Stimulated activated naive CD4-positive, alpha-beta T cell treated with Interleukin-2 at 50 U/mL for 16 hours (primary cell): ENCODE measurements around the gene PRRX2.
"Not testable (repeated sequence)": the region's sequence is repeated elsewhere in the genome, so short reads cannot be mapped to it uniquely, and the experiment has no call there.

Source experiments
- DNase-seq: peaks from one replicate; lab custom pipeline; 2025; lab: John Stamatoyannopoulos, UW

PRRX2 gene

DNA sequence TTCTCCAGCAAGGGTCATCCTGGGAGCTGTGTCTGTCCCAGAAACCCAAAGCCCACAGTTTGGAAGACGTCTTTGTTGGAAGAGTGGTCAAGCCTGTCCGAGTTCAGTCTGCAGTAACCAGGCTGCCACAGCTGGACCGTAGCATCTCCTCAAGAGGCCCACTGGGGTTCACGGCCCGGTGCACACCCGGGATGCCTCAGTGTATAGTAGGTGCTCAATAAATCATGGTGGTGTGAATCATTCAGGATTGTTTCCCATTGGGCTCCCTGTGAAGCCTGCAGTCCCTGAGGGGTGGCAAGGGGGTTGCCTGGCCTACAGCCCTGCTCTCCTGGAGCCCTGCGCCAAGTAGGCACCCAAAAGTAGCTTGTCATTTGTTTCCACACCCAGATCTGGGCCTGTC lies 10.3 kb upstream of the PRRX2 start:
- no peak for DNase-seq

DNA sequence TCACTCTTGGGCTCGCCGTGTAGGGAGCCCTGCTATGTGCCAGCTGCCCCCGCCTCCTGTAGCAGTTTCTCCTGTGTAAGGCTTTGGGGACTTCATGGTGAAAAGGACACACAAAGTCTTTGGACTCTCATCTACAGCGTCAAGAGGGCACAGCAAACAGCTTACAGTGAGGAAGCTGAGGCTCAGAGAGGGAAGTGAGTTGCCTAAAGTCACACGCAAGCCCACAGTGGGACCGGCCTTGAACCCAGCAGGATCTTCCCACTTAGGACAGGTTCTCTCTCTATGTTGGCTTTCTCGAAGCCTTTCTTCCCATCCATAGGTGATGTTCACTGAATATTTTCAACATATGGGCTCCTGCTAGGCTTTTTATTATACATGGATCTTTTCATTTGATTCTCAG lies 9.8 kb upstream of the PRRX2 start:
- no peak for DNase-seq

DNA sequence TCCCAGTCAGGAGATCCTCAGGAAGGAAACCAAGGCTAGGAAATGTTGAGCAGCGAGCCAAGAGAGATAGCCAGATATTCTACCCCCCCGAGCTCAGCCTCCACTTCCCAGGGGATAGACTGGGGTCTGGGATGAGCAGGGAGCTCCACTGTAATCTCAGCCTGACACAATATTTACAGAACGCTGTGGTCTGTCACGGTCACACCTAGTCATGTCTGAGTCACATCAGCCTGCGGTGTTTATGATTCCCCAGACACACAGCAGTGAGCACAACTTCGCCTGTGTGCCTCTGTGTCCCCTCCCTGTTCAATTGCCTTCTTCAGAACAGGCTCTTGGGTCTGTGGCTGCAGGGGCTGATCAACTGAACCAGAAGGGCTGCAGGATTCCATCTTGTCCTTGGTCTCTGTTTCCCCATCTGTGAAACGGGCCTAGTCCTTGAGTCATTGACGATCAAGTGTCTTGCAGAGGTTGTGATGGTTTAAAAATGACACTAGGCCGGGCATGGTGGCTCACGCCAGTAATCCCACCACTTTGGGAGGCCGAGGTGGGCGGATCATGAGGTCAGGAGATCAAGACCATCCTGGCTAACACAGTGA lies 8.6 kb upstream of the PRRX2 start:
- DNase-seq: no peak

DNA sequence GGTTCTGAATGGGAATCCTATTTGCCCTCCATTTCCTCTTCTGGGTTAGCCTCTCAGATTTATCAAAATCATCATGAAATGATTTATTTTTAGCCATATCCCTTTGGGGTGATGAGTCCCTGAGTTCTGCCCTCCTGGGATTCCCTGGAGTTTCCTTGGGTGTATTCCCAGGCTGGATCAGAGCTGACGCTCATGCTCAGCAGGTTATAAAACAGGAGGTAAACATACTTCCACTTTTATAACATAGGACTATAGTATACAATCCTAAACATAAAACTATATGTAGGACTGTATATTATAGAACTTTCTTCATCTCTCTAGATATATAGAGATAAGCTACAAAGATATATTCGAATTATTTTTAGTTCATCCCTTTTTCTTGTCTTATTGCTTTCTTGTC lies 4.4 kb upstream of the PRRX2 start:
- no peak for DNase-seq

DNA sequence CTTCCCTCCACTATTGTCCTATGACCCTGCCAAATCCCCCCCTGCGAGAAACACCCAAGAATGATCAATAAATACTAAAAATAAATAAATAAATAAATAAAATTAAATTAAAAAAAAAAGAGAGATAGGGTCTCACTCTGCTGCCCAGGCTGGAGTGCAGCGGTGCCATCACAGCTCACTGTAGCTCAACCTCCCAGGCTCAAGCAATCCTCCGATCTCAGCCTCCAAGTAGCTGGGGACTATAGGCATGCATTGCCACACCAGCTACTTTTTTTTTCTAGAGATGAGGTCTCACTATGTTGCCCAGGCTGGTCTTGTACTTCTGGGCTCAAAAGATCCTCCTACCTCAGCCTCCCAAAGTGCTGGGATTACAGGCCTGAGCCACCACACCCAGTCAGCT lies 3.2 kb upstream of the PRRX2 start:
- not testable (repeated sequence) for DNase-seq

DNA sequence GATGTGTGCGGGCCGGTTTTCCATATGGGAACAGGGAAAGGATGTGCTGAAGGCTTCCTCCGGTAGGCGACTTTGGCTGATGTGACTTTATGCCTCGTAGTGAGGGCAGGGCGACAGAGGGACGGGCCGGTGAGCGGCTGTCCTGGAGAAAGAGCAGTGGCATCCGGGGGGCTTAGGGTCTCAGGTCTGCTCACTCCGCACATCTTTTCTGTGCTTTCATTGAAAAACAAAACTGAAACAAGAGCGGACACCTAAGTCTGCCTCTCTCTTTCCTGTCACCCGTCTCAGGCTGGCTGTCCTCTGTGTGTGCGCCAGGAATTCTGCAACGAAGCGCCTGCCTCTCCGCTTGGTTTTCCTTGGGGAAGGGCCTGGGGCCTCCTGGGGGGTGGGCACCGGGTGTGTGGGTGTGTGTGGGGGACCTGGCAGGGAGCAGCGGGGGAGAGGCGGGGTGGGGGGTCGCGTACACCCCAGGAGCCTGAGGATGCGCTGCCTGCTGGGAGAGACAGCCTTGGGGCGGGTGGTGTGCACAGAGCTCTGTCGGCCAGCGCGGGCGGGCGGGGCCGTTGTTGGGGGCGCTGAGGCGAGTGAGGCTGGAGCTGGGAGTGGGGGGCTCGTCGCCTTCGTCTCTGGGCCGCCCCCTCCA lies 580 bp upstream of the PRRX2 start:
- no peak for DNase-seq

DNA sequence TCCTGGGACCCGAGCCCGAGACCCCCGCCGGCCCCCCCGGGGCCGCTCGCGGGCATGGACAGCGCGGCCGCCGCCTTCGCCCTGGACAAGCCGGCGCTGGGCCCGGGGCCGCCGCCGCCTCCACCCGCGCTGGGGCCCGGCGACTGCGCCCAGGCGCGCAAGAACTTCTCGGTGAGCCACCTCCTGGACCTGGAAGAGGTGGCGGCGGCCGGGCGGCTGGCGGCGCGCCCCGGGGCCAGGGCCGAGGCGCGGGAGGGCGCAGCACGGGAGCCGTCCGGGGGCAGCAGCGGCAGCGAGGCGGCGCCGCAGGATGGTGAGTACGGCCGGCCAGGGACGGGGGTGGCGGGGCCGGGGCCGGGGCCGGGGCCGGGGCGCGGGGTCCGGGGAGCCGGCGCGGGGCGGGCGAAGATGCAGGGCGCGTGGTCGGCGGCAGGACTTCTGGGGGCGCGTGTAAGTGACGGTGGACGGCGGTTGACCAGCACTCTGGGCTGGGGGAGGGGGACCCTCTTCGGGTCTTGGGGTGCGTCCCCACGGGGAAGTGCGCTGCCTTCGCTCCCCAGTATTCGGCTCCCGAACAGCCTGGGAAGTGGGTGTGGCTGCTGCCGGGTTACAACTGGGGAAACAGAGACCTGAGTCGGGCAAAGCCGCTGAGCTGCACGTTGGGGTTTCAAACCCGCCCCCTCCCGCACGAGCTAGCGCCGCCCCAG lies 520 bp downstream of the PRRX2 start:
- no peak for DNase-seq

DNA sequence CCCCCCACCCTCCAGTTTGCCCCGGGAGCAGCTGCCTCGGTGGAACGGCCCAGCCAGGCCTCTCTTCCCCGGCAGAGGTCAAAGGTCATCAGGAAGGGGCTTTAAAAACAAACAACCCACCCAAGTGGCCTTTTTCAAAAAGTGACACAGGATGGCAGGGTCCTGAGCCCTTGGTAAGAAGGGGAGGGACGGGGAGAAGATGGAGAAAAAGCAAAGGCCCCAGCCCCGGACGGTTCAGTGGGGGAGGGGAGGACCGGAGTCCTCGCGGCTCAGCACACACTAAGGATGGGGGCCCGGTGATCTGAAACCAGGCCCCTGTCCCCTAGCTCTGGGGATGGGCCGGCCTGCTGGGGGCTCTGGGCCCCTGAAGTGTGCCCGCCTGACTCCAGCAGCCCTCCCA lies 1.1 kb downstream of the PRRX2 start:
- no peak for DNase-seq

DNA sequence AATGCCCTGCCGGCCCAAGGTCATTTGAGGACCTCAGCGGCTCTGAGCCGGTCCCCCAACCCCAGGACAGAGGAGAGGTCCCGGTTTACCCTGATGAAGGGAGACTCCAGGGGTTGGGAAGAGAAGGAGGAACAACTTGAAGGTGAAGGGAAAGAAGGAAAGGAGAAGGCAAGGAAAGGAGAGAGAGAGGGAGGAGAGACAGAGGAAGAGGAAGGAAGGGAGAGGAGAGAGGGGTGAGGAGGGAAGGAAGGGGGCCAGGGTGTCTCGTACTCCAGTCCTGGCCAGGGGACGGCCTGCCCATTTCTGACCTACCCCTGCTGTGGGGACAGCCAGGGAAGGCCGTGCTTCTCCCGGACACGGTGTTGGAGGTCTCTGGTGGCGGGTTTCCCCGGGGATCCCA lies 1.9 kb downstream of the PRRX2 start:
- DNase-seq: no peak

DNA sequence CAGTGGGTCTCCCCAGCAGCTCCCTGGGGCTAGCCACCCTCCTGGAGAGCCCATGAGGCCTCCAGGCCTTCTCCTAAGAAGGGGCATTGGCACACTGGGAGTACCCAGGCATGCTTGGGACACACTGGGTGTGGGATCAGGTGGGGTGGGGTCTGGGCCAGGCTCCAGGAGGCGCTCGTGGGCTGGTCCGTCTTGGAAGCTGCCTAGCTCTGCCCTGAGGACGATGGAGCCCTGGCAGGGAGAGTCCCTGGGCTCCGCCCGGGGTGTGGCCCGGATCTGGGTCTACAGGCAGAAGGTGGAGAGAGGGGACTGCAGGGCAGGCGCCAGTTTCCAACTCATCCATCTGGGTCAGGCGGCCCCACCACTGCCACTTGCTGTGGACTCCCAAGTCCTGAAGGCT lies 2.4 kb downstream of the PRRX2 start:
- no peak for DNase-seq

DNA sequence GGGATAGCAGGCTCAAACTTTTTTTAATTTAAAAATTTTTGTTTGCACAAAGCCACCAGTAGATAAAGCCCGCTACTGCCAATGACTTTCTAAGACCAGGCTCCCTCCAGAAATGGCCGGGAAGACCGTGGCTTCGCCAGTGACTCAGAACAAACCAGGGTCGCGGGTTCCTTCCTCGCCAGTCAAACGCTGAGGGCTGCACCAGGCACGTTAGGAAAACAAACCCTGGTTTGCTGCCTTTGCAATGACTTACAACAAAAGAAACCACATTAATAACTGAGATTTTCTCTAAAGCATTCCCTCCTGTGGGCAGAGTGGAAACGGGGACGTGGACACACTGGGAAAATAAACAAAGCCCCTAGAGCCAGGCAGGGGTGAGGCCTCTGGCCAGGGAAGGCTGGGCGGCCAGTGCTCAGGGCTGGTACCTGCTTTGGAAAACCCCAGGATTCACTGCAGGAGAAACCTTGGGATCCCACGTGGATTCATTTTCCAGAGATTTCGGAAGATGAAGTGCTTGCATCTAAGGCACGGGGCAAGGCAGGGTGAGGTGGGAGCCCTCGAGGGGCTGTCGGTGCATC lies 3.8 kb downstream of the PRRX2 start:
- no peak for DNase-seq

DNA sequence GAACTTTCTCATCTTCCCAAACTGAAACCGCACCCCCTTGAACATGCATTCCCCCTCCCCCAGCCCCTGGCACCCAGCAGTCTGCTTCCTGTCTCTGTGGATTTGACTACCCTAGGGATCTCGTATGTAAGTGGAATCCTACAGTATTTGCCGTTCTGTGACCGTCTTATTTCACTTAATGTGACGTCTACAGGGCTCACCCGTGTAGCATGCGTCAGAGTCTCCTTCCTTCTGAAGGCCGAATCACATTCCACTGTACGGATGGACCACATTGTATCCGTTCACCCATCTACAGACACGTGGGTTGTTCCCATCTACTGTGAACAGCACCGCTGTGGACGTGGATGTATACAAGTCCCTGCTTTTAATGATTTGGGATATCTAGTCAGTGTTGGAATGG lies 4.5 kb downstream of the PRRX2 start:
- DNase-seq: no peak

DNA sequence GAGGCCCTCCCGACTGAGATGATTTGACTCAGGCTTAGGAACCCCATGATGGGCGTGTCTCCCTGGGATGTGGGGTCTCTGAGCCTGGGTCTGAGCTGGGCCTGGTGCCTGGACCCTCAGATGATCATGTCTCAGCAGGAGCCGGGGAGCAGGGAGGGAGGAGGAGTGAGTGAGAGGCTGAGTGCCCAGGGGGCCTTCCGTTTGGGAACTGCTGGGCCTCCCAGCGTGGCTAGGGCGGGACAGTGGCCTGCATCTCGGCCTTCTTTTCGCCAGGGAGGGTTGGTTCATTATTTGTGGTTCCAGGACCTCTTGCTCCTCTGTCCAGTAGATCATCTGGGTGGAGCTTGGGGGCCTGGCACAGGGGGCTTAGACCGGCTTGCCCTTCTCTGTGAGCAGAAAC lies 5.6 kb downstream of the PRRX2 start:
- no peak for DNase-seq

DNA sequence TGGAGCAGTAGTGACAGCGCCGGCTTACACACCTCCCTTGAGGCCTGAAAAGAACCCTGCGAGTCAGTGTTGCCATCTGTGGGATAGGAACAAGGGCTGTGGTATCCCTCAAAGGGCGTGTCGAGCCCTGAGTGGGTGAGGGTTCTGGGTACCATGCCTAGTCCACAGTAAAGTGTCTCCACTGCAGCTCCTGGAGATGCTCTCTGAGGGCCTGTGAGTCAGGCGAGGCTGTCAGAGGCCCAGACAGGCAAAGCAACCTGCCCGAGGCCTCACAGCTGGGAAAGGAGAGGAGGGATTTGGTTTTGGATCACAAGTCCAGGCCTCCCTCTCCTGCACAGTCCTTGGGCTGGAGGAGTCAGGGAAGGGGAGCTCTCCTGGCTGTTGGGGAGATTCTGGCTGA lies 6.1 kb downstream of the PRRX2 start:
- DNase-seq: peak; percentile 7

DNA sequence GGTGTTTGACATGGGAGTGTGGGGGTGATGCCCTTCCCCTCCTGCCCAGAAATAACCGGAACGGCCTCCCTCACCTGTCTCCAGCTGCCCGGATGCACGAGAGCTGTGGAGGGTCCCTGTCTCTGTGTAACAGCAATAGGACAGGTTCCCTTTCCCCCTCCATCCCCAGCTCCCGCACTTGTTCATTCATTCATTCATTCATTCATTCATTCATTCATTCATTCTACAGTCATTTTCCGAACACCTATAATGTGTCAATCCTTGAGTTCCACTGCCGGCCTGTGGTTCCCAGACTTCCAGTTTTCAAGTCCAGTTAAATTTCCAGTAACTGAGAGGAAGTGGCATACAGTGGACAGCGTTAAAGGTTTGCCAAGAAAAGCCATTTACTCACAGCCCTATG lies 7.3 kb downstream of the PRRX2 start:
- no peak for DNase-seq

DNA sequence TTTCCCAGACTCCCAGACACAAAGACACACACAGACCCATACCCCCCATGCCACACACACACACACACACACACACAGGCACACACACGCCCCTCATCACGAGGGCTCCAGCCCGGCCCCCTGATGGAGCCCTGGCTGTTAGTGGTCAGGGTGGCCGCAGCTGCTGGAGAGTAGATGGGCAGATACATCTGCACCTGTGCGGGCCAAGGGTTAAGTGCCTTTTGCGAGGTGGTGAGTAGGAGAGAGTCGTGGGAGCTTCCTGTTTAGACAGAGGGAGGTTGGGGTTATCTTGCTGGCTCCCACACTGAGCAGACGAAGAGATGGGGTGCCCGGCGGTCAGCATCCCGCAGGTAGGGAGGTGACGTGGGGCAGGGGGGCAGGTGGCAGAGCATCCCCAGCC lies 8.2 kb downstream of the PRRX2 start:
- no peak for DNase-seq

DNA sequence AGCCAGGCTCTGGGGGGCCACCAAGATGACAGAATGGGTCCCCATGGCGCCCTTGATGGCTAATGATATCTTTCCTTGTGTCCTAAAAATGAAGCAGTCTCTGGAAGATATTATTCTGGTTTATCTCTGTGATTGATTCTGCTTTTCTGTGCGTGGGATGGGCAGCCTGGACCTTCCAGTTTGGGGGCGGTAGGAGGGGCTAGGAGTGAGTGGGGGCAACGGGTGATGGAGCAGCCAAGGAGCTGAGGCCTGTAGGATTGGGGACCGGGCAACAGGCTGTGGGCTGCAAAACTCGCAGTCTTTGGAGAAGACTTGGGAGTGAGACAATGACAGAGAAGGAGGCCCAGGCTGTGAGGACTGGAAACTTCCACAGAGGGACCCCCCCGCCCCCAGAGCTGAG lies 8.8 kb downstream of the PRRX2 start:
- DNase-seq: no peak

DNA sequence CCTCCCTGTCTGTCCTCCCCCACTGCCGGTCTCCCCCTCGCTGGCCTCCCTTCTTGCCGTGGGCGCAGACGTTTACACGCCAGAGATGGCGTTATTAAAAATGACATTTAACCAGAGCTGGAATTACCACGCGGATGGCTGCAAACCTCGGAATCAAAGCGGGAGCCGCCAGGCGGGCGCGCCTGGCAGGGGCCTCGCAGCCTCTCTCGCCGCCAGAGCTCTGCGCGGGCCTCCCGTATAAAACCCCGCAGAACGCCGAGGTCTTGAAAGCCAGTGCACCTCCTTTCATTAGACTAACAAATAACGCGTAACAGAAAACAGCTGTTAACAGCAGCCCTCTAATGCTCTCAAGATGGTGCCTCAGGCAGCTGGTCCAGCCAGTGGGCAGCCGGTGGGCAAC lies 10.2 kb downstream of the PRRX2 start:
- DNase-seq: no peak

DNA sequence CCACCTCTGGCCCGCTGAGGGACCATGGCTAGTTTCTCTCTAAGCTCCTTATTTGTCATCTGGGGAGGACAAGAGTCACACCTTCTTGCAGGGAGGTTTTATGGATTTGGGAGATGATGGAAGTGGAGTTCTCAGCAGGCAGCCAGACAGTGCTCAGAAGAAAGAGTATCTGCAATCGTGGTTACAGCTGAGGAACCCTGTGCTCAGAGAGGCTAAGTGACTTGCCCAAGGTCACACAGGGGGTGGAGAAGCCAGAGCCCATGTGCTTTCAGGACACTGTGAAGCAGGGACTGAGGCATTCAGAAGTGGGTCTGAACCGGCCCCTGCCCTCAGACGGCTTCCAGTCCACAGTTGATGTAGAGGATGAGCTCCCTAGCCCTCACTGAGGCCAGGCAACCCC lies 10.8 kb downstream of the PRRX2 start:
- no peak for DNase-seq

DNA sequence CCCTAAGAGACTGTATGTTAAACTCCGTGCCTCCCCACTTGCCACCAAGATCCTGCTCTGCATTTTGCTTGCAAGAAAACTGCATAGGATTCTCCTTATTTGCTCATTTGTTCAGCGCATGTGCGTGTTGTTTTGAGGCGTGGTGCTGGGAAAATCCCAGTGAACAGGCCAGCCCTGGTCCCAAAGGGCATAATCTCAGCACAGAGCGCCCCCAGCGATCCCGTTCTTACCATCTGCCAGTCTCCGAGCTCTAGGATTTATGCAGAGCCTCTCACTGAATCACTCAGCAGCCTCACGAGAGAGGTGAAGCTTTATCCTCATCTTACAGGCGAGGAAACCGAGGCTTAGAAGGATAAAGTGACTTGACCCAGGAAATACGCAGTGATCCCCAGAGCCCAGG lies 11.5 kb downstream of the PRRX2 start:
- DNase-seq: no peak

DNA sequence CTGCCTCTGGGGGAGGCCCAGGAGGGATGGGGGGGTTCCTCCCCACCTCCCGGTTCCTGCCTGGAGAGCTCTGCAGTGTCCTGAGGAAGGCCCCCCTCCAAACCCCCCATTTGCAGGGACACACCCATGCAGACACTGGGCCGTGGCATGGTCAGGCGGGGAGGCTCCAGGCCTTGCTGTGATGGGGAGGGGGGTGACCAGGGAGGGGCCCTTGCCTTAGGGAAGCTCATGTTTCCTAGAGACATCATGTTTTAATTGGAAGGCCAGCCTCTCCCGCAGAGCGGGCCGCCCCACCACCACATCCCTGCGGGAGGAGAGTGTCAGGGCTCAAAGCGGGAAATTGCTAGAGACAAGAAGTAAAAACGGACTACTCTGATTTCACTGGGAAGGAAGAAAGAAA lies 12.0 kb downstream of the PRRX2 start:
- no peak for DNase-seq

DNA sequence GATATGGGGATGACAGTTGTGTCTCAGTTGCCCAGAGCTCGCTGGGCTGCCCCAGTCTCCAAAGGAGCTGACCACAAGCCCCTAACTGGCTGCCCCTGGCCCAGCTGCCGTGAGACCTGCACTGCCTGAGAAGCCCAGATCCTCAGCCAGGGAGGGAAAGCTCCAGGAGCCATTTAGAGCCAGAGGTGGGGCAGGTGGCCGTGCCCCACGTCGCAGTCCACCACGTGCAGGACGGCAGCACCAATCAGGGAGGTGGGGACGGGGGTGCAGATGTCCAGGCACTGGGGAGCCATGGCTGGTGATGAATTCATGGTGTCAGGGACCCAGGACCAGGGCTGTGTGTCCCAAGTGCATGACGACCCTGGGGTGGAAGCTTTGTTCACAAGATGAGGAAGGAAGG lies 13.4 kb downstream of the PRRX2 start:
- no peak for DNase-seq

DNA sequence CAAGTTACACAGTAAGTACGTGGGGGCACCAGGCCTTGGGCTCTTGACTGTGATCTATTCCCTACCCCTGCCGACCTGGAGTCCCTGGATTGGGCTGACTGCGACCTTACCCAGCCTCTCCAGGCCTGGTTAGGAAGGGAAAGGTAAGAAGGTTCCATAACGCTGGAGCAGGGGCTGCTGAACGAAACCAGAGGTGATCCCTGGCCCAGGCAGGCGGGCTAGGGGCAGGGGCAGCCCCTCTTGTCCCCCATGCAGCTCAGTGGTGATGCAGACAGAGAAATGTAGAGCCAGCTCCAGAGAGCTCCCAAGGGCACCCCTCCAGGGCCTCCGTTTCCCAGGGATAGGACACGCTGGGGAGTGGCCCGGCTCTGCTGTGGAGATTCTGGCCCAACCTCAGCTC lies 14.1 kb downstream of the PRRX2 start:
- DNase-seq: no peak

DNA sequence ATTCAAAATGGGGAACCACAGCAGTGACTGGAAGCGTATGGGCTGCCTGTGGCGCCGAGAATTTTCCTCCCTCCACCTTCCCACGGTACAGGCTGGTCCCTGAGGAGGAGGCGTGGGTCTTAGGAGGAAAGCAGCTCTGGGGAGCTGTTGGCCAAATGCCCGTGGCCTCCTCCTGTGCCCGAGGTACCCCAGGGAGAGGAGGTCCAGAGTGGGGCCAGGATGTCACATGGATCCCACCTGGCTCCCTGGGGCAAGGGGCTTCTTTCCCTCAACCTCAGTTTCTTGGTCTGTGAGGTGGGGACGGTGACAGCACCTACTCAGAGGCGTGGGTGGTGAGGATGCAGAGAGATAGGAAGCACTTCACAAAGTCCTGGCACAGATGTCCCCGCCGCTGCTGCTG lies 16.5 kb downstream of the PRRX2 start:
- no peak for DNase-seq
